ENCODE results near the gene RAPGEF3. TPM values are rescaled to one million over a fixed set of nuclear protein-coding genes. Genes with fewer than 3 reads are reported as not detected.

RAPGEF3 gene
- total RNA-seq, 1 donor from 2014 or later = 26.3 TPM

GRCh38 chr12:47791874-47792273 is 33.2 kb upstream of the RAPGEF3 start:
- DNase-seq (ENCODE audit: low spot score) = no peak
- intact Hi-C loops (cut with DNase I) = no loop called here

GRCh38 chr12:47791351-47791746 is 32.7 kb upstream of the RAPGEF3 start:
- DNase-seq (ENCODE audit: low spot score) = no peak
- intact Hi-C loops (cut with DNase I) = no loop called here

- DNase-seq (ENCODE audit: low spot score) = no peak
Observed at GRCh38 chr12:47790676-47791350, 32.1 kb upstream of the RAPGEF3 start.

GRCh38 chr12:47789712-47790489 is 31.2 kb upstream of the RAPGEF3 start:
- intact Hi-C loops (cut with DNase I) = loop anchor here (10.0 kb wide), 1 partner anchor 145 kb away; no protein-coding TSS in a partner anchor

More at GRCh38 chr12:47790676-47791350, 32.1 kb upstream of the RAPGEF3 start:
- intact Hi-C loops (cut with DNase I) = no loop called here

GRCh38 chr12:47789141-47789540 is 30.5 kb upstream of the RAPGEF3 start:
- no peak for DNase-seq (ENCODE audit: low spot score)
- intact Hi-C loops (cut with DNase I) = loop anchor here (10.0 kb wide), 1 partner anchor 146 kb away; no protein-coding TSS in a partner anchor

More at GRCh38 chr12:47789712-47790489, 31.2 kb upstream of the RAPGEF3 start:
- DNase-seq (ENCODE audit: low spot score) = no peak

- DNase-seq (ENCODE audit: low spot score) = no peak
- intact Hi-C loops (cut with DNase I) = loop anchor here (10.0 kb wide), 1 partner anchor 147 kb away; no protein-coding TSS in a partner anchor
Observed at GRCh38 chr12:47787596-47788319, 29.1 kb upstream of the RAPGEF3 start.

- DNase-seq (ENCODE audit: low spot score) = no peak
- intact Hi-C loops (cut with DNase I) = loop anchor here (10.0 kb wide), 1 partner anchor 148 kb away; no protein-coding TSS in a partner anchor
Observed at GRCh38 chr12:47786662-47787280, 28.1 kb upstream of the RAPGEF3 start.

GRCh38 chr12:47785887-47786661 is 27.4 kb upstream of the RAPGEF3 start:
- intact Hi-C loops (cut with DNase I) = loop anchor here (10.0 kb wide), 1 partner anchor 149 kb away; no protein-coding TSS in a partner anchor
- DNase-seq (ENCODE audit: low spot score) = no peak

- intact Hi-C loops (cut with DNase I) = loop anchor here (10.0 kb wide), 1 partner anchor 150 kb away; no protein-coding TSS in a partner anchor
- no peak for DNase-seq (ENCODE audit: low spot score)
Observed at GRCh38 chr12:47785036-47785886, 26.6 kb upstream of the RAPGEF3 start.

GRCh38 chr12:47783821-47784819 is 25.4 kb upstream of the RAPGEF3 start:
- intact Hi-C loops (cut with DNase I) = loop anchor here (10.0 kb wide), 1 partner anchor 151 kb away; no protein-coding TSS in a partner anchor
- DNase-seq (ENCODE audit: low spot score) = no peak

GRCh38 chr12:47783024-47783755 is 24.5 kb upstream of the RAPGEF3 start:
- intact Hi-C loops (cut with DNase I) = loop anchor here (10.0 kb wide), 1 partner anchor 152 kb away; no protein-coding TSS in a partner anchor
- no peak for DNase-seq (ENCODE audit: low spot score)

GRCh38 chr12:47782372-47782770 is 23.7 kb upstream of the RAPGEF3 start:
- intact Hi-C loops (cut with DNase I) = loop anchor here (10.0 kb wide), 1 partner anchor 152 kb away; no protein-coding TSS in a partner anchor
- DNase-seq (ENCODE audit: low spot score) = no peak

- no peak for DNase-seq (ENCODE audit: low spot score)
- intact Hi-C loops (cut with DNase I) = loop anchor here (10.0 kb wide), 1 partner anchor 153 kb away; no protein-coding TSS in a partner anchor
Observed at GRCh38 chr12:47781479-47782371, 23.0 kb upstream of the RAPGEF3 start.

GRCh38 chr12:47779943-47780504 is 21.3 kb upstream of the RAPGEF3 start:
- DNase-seq (ENCODE audit: low spot score) = no peak
- intact Hi-C loops (cut with DNase I) = loop anchor here (2.0 to 10.0 kb wide), 3 partner anchors 59 to 155 kb away; no protein-coding TSS in a partner anchor
